Activated CD8-positive, alpha-beta memory T cell treated with anti-CD3 and anti-CD28 coated beads, Interleukin-2, amount 10 ng/mL, durations not matched to agents 7 days and 5 days (primary cell): ENCODE measurements around the gene PMEPA1. TPM values are rescaled to one million over a fixed set of nuclear protein-coding genes. Genes with fewer than 3 reads are reported as not detected.

Experiments
- ATAC-seq: fragments of 150-1000 bp; cut with Tn5 transposase; one replicate; pipeline ENCODE4 v1.10.0; 2021; ENCODE audit warnings: moderate library complexity
- CTCF ChIA-PET: fragments of 350-600 bp; sonication (Branson Sonifier 250); formaldehyde crosslinking; loops from one replicate; lab custom pipeline; 2021; ENCODE audit warnings: antibody characterized with exemption; lab: Charles Lee
- DNase-seq: peaks from one replicate; pipeline ENCODE4 v3.0.0-alpha.2; 2020
- H3K27ac Mint-ChIP-seq: one replicate; pipeline ENCODE4 v1.8.0; 2021; ENCODE audit warnings: mild to moderate bottlenecking, mixed read lengths
- H3K27me3 Mint-ChIP-seq: one replicate; pipeline ENCODE4 v1.8.0; 2021; ENCODE audit warnings: mixed read lengths
- H3K36me3 Mint-ChIP-seq: one replicate; pipeline ENCODE4 v1.8.0; 2021; ENCODE audit warnings: mild to moderate bottlenecking, mixed read lengths
- H3K4me1 Mint-ChIP-seq: one replicate; pipeline ENCODE4 v1.8.0; 2021; ENCODE audit warnings: mixed read lengths
- H3K4me3 Mint-ChIP-seq: one replicate; pipeline ENCODE4 v1.8.0; 2021; ENCODE audit warnings: mild to moderate bottlenecking, moderate library complexity, mixed read lengths
- H3K9me3 Mint-ChIP-seq: one replicate; pipeline ENCODE4 v1.8.0; 2022; ENCODE audit warnings: low read depth, mixed read lengths
- total RNA-seq, 2 experiments: library from RNA; stranded (reverse); gene quantifications; one replicate each; pipeline ENCODE4 v1.2.3, GENCODE V29; 2021

The PMEPA1 gene
- total RNA-seq, 2 experiments from 2014 or later, result 0.20 to 1.2 TPM

GRCh38 chr20:57727863-57728262 lies 18.0 kb upstream of the PMEPA1 start:
- peaks cover 2% of the 10 kb centered on the region for H3K27me3 Mint-ChIP-seq
- CTCF ChIA-PET, result interaction anchor here (0.6 kb wide), 1 partner anchor 178 kb away, joined by 3 read pairs; no protein-coding TSS in a partner anchor
- DNase-seq (no peak), ATAC-seq (no peak)
- no peak overlapping the region for H3K27ac Mint-ChIP-seq
- no peaks in the 10 kb centered on the region for H3K4me1 Mint-ChIP-seq
- H3K4me3 Mint-ChIP-seq, result no peak overlapping the region
- no peaks in the 10 kb centered on the region for H3K9me3 Mint-ChIP-seq
- H3K36me3 Mint-ChIP-seq, result no peaks in the 10 kb centered on the region

GRCh38 chr20:57725636-57726035 lies 15.8 kb upstream of the PMEPA1 start:
- H3K4me3 Mint-ChIP-seq, result no peak overlapping the region
- no peaks in the 10 kb centered on the region for H3K4me1 Mint-ChIP-seq
- H3K36me3 Mint-ChIP-seq, result no peaks in the 10 kb centered on the region

GRCh38 chr20:57724610-57725405 lies 15.0 kb upstream of the PMEPA1 start:
- Mint-ChIP-seq H3K27me3 (peaks cover 8% of the 10 kb centered on the region), H3K9me3 (no peaks in the 10 kb centered on the region), H3K27ac (no peak overlapping the region), H3K4me3 (no peak overlapping the region), H3K36me3 (no peaks in the 10 kb centered on the region), H3K4me1 (no peaks in the 10 kb centered on the region)
- DNase-seq, result no peak
- CTCF ChIA-PET, result no interaction called here
- ATAC-seq, result no peak

More at GRCh38 chr20:57725636-57726035, 15.8 kb upstream of the PMEPA1 start:
- CTCF ChIA-PET, result no interaction called here
- ATAC-seq, result no peak
- Mint-ChIP-seq H3K9me3 (no peaks in the 10 kb centered on the region), H3K27me3 (peaks cover 6% of the 10 kb centered on the region), H3K27ac (no peak overlapping the region)
- no peak for DNase-seq

GRCh38 chr20:57723816-57724215 lies 14.0 kb upstream of the PMEPA1 start:
- no peaks in the 10 kb centered on the region for H3K9me3 Mint-ChIP-seq

GRCh38 chr20:57719951-57720350 lies 10.1 kb upstream of the PMEPA1 start:
- ATAC-seq (no peak), DNase-seq (no peak)
- CTCF ChIA-PET, result interaction anchor here (0.7 to 1.5 kb wide), 2 partner anchors 66 to 111 kb away, joined by 3 to 4 read pairs; no protein-coding TSS in a partner anchor
- no peaks in the 10 kb centered on the region for H3K36me3 Mint-ChIP-seq
- H3K27me3 Mint-ChIP-seq, result peaks cover 19% of the 10 kb centered on the region
- H3K4me1 Mint-ChIP-seq, result peaks cover 5% of the 10 kb centered on the region
- no peaks in the 10 kb centered on the region for H3K9me3 Mint-ChIP-seq
- H3K27ac Mint-ChIP-seq, result no peak overlapping the region
- H3K4me3 Mint-ChIP-seq, result no peak overlapping the region

More at GRCh38 chr20:57723816-57724215, 14.0 kb upstream of the PMEPA1 start:
- CTCF ChIA-PET, result interaction anchor here (1.5 kb wide), 1 partner anchor 70 kb away, joined by 4 read pairs; no protein-coding TSS in a partner anchor
- H3K27ac Mint-ChIP-seq, result no peak overlapping the region
- no peaks in the 10 kb centered on the region for H3K36me3 Mint-ChIP-seq
- ATAC-seq (no peak), DNase-seq (no peak)
- no peak overlapping the region for H3K4me3 Mint-ChIP-seq
- peaks cover 14% of the 10 kb centered on the region for H3K27me3 Mint-ChIP-seq
- H3K4me1 Mint-ChIP-seq, result peaks cover 2% of the 10 kb centered on the region

- ATAC-seq (peak; percentile 98), DNase-seq (peak; percentile 91)
- CTCF ChIA-PET, result interaction anchor here (1.5 kb wide), 1 partner anchor 65 kb away, joined by 3 read pairs; no protein-coding TSS in a partner anchor
- Mint-ChIP-seq H3K4me3 (no peak overlapping the region), H3K4me1 (peaks cover 5% of the 10 kb centered on the region), H3K9me3 (no peaks in the 10 kb centered on the region), H3K27ac (no peak overlapping the region), H3K27me3 (peaks cover 19% of the 10 kb centered on the region), H3K36me3 (no peaks in the 10 kb centered on the region)
These were observed 8.7 kb upstream of the PMEPA1 start for GRCh38 chr20:57718490-57719009.

GRCh38 chr20:57717797-57718196 lies 8.0 kb upstream of the PMEPA1 start:
- H3K27ac Mint-ChIP-seq, result no peak overlapping the region
- H3K27me3 Mint-ChIP-seq, result peaks cover 19% of the 10 kb centered on the region
- no peaks in the 10 kb centered on the region for H3K36me3 Mint-ChIP-seq
- no peak for DNase-seq
- H3K4me1 Mint-ChIP-seq, result peaks cover 5% of the 10 kb centered on the region
- H3K4me3 Mint-ChIP-seq, result no peak overlapping the region
- ATAC-seq, result no peak
- CTCF ChIA-PET, result no interaction called here
- no peaks in the 10 kb centered on the region for H3K9me3 Mint-ChIP-seq

GRCh38 chr20:57716901-57717300 lies 7.1 kb upstream of the PMEPA1 start:
- peaks cover 24% of the 10 kb centered on the region for H3K27me3 Mint-ChIP-seq
- H3K4me3 Mint-ChIP-seq, result no peak overlapping the region
- ATAC-seq, result no peak
- no peak for DNase-seq
- H3K4me1 Mint-ChIP-seq, result peaks cover 5% of the 10 kb centered on the region
- no peak overlapping the region for H3K27ac Mint-ChIP-seq
- H3K36me3 Mint-ChIP-seq, result no peaks in the 10 kb centered on the region
- no peaks in the 10 kb centered on the region for H3K9me3 Mint-ChIP-seq
- CTCF ChIA-PET, result no interaction called here

- DNase-seq, result no peak
- H3K9me3 Mint-ChIP-seq, result no peaks in the 10 kb centered on the region
- H3K36me3 Mint-ChIP-seq, result no peaks in the 10 kb centered on the region
- no peak for ATAC-seq
- H3K27me3 Mint-ChIP-seq, result peaks cover 23% of the 10 kb centered on the region
- H3K4me3 Mint-ChIP-seq, result no peak overlapping the region
- peaks cover 5% of the 10 kb centered on the region for H3K4me1 Mint-ChIP-seq
- CTCF ChIA-PET, result no interaction called here
- H3K27ac Mint-ChIP-seq, result no peak overlapping the region
These were observed 6.4 kb upstream of the PMEPA1 start for GRCh38 chr20:57716202-57716601.

GRCh38 chr20:57715268-57715904 lies 5.6 kb upstream of the PMEPA1 start:
- Mint-ChIP-seq H3K4me1 (peaks cover 9% of the 10 kb centered on the region), H3K36me3 (no peaks in the 10 kb centered on the region), H3K4me3 (no peak overlapping the region), H3K9me3 (no peaks in the 10 kb centered on the region), H3K27me3 (peaks cover 27% of the 10 kb centered on the region), H3K27ac (no peak overlapping the region)
- ATAC-seq (no peak), DNase-seq (no peak)
- CTCF ChIA-PET, result no interaction called here

- ATAC-seq, result no peak
- no peaks in the 10 kb centered on the region for H3K9me3 Mint-ChIP-seq
- CTCF ChIA-PET, result no interaction called here
- H3K4me3 Mint-ChIP-seq, result no peak overlapping the region
- no peak for DNase-seq
- H3K36me3 Mint-ChIP-seq, result no peaks in the 10 kb centered on the region
- H3K27me3 Mint-ChIP-seq, result peaks cover 28% of the 10 kb centered on the region
- peaks cover 9% of the 10 kb centered on the region for H3K4me1 Mint-ChIP-seq
- H3K27ac Mint-ChIP-seq, result no peak overlapping the region
These were observed 4.8 kb upstream of the PMEPA1 start for GRCh38 chr20:57714409-57715267.

GRCh38 chr20:57713951-57714350 lies 4.1 kb upstream of the PMEPA1 start:
- H3K27me3 Mint-ChIP-seq, result peaks cover 23% of the 10 kb centered on the region
- CTCF ChIA-PET, result no interaction called here
- H3K9me3 Mint-ChIP-seq, result no peaks in the 10 kb centered on the region
- H3K27ac Mint-ChIP-seq, result no peak overlapping the region
- peaks cover 9% of the 10 kb centered on the region for H3K4me1 Mint-ChIP-seq
- no peak overlapping the region for H3K4me3 Mint-ChIP-seq
- H3K36me3 Mint-ChIP-seq, result no peaks in the 10 kb centered on the region
- ATAC-seq (no peak), DNase-seq (no peak)

- Mint-ChIP-seq H3K27ac (no peak overlapping the region), H3K4me3 (no peak overlapping the region), H3K9me3 (no peaks in the 10 kb centered on the region), H3K4me1 (peaks cover 10% of the 10 kb centered on the region), H3K36me3 (no peaks in the 10 kb centered on the region), H3K27me3 (peaks cover 24% of the 10 kb centered on the region)
- ATAC-seq (no peak), DNase-seq (no peak)
- CTCF ChIA-PET, result no interaction called here
These were observed 3.7 kb upstream of the PMEPA1 start for GRCh38 chr20:57713505-57713903.
